NCI-H1694 (cell line): ENCODE data around the gene WBP4.
"Not testable (repeated sequence)": the region's sequence is repeated elsewhere in the genome, so short reads cannot be mapped to it uniquely, and the experiment has no call there.

Experiments
- DNase-seq: peaks from one replicate; lab custom pipeline; 2025; lab: John Stamatoyannopoulos, UW

Gene WBP4

GRCh38 chr13:41061075-41061913 is at the start of gene WBP4:
Gene WBP4 (plus strand): TSS chr13:41061509. CDS start chr13:41061674, 165 bp downstream.
- peak; percentile 83 for DNase-seq

GRCh38 chr13:41012536-41012935 is 48.8 kb upstream of the WBP4 start:
- no peak for DNase-seq

GRCh38 chr13:41013835-41014234 is 47.5 kb upstream of the WBP4 start:
- DNase-seq: no peak

GRCh38 chr13:41015920-41016319 is 45.4 kb upstream of the WBP4 start:
- DNase-seq: no peak

GRCh38 chr13:41017159-41017558 is 44.1 kb upstream of the WBP4 start:
- no peak for DNase-seq

GRCh38 chr13:41017817-41018601 is 43.3 kb upstream of the WBP4 start:
- DNase-seq: no peak

GRCh38 chr13:41018602-41018948 is 42.7 kb upstream of the WBP4 start:
- DNase-seq: no peak

- no peak for DNase-seq
These were observed 42.3 kb upstream of the WBP4 start, which contains the start of gene ELF1 for GRCh38 chr13:41019011-41019487. Gene ELF1 (minus strand): TSS chr13:41019316. CDS start chr13:40982054, 37,262 bp downstream.

GRCh38 chr13:41019578-41020347 is 41.5 kb upstream of the WBP4 start:
- no peak for DNase-seq

GRCh38 chr13:41025518-41025917 is 35.8 kb upstream of the WBP4 start:
- no peak for DNase-seq

- DNase-seq: no peak
These were observed 34.5 kb upstream of the WBP4 start for GRCh38 chr13:41026788-41027187.

GRCh38 chr13:41028051-41028450 is 33.3 kb upstream of the WBP4 start:
- DNase-seq: no peak

GRCh38 chr13:41029629-41030028 is 31.7 kb upstream of the WBP4 start:
- DNase-seq: no peak

GRCh38 chr13:41032691-41033376 is 28.5 kb upstream of the WBP4 start:
- no peak for DNase-seq

GRCh38 chr13:41034382-41034781 is 26.9 kb upstream of the WBP4 start:
- no peak for DNase-seq

- no peak for DNase-seq
These were observed 26.4 kb upstream of the WBP4 start for GRCh38 chr13:41034881-41035280.

GRCh38 chr13:41036557-41036956 is 24.8 kb upstream of the WBP4 start:
- not testable (repeated sequence) for DNase-seq

GRCh38 chr13:41039746-41040145 is 21.6 kb upstream of the WBP4 start:
- DNase-seq: no peak

GRCh38 chr13:41040584-41041334 is 20.6 kb upstream of the WBP4 start:
- no peak for DNase-seq

- not testable (repeated sequence) for DNase-seq
These were observed 18.9 kb upstream of the WBP4 start for GRCh38 chr13:41042419-41042818.

- no peak for DNase-seq
These were observed 12.7 kb upstream of the WBP4 start for GRCh38 chr13:41048640-41049039.
